HG02970 (cell line): ENCODE results near the gene KLK3.
"Not testable (repeated sequence)": the region's sequence is repeated elsewhere in the genome, so short reads cannot be mapped to it uniquely, and the experiment has no call there.

Source experiments
- ATAC-seq: cut with Tn5 transposase; IDR thresholded peaks from one replicate; pipeline ENCODE4 v1.9.1; 2021; ENCODE audit warnings: mild to moderate bottlenecking, moderate library complexity, moderate number of reproducible peaks; ENCODE audit not compliant: unreplicated experiment, low FRiP score

The KLK3 gene

DNA sequence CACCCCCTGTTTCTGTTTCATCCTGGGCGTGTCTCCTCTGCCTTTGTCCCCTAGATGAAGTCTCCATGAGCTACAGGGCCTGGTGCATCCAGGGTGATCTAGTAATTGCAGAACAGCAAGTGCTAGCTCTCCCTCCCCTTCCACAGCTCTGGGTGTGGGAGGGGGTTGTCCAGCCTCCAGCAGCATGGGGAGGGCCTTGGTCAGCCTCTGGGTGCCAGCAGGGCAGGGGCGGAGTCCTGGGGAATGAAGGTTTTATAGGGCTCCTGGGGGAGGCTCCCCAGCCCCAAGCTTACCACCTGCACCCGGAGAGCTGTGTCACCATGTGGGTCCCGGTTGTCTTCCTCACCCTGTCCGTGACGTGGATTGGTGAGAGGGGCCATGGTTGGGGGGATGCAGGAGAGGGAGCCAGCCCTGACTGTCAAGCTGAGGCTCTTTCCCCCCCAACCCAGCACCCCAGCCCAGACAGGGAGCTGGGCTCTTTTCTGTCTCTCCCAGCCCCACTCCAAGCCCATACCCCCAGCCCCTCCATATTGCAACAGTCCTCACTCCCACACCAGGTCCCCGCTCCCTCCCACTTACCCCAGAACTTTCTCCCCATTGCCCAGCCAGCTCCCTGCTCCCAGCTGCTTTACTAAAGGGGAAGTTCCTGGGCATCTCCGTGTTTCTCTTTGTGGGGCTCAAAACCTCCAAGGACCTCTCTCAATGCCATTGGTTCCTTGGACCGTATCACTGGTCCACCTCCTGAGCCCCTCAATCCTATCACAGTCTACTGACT is at the start of gene KLK3:
KLK3 (plus strand) TSS at position 280 of the 775 bp plus-strand sequence; CDS start at position 321, 41 bp downstream.
- ATAC-seq, result no peak

DNA sequence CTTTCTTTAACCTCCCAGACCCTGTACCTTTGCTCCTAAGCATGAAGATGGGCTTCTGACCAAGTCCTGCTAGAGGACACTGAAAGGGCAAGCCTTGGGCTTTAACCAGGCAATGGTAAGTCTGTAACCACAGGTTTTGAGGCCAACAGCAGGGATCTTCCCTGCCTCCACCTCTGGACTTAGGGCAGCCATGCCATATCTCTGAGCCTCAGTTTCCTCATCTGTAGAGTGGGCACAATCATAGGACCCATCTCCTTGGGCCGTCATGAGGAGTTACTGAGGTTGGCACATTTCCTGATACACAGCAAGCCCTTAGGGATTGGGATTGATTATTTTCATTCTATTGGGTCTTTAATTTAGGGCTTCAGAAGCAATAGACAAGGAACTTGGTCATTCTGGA is 45.9 kb upstream of the KLK3 start:
- no peak for ATAC-seq

DNA sequence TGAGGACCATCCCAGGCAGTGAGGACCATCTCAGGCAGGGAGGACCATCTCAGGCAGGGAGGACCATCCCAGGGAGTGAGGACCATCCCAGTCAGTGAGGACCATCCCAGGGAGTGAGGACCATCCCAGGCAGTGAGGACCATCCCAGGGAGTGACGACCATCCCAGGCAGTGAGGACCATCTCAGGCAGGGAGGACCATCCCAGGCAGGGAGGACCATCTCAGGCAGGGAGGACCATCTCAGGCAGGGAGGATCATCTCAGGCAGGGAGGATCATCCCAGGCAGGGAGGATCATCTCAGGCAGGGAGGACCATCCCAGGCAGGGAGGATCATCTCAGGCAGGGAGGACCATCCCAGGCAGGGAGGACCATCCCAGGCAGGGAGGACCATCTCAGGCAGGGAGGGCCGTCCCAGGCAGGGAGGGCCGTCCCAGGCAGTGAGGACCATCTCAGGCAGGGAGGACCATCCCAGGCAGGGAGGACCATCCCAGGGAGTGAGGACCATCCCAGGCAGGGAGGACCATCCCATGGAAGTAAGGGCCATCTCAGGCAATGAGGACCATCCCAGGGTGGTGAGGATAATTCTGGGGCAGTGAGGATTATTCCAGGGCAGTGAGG is 43.0 kb upstream of the KLK3 start:
- not testable (repeated sequence) for ATAC-seq

DNA sequence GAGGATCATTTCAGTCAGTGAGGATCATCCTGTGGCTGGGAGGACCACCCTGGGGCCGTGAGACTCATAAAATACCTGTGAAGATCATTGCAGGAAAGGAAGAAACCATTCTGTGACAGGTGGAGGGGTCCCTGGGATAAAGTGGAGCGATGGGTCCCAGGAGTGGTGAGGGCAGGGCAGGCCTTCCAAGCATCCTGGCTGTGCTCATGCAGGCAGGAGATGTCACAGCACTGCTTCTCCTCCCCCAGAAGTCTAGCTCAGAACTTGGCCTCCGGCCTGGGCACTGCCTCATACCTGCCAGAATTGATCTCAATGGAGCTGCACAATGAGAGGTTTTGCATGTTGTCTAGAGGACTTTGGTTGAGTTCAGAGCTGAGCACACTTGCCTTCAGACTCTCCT is 42.2 kb upstream of the KLK3 start:
- ATAC-seq, result no peak

DNA sequence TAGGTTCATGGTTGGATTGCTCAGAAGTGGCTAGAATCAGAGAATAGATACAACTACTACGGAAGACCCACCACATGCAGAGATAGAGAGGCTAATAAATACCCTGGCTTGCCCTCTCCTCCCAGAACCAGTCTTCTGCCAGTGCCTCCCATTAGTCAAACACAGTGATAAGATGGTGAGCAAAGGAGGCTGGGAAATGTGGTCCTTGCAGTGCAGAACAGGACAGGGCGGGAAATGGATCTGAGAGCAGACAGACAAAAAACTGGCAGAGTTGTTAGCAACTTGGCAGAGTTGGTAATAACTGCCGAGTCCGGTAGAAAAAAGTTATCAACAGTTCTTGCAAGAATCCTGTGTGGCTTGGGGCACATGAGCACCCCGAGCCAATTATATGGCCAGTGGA is 39.8 kb upstream of the KLK3 start:
- ATAC-seq, result no peak

DNA sequence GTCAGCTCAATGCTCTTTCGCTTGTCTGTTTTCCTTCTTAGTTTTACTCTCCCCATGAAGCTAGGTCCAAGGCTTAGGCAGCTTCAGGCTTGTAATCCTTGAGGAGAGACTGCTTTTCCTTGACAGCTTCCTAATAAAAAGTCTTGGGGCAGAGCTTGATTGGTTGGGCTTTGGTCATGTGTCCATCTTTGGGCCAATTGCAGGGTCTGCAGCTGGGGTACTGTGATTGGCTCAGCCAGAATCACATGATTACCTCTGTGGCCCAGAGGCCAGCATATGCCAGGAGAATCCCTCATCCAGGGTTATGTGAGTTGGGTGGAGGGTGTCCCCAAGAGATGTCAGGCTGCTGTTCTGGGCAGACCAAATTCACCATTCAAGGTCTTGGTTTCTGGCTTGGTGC is 39.3 kb upstream of the KLK3 start:
- ATAC-seq, result no peak

DNA sequence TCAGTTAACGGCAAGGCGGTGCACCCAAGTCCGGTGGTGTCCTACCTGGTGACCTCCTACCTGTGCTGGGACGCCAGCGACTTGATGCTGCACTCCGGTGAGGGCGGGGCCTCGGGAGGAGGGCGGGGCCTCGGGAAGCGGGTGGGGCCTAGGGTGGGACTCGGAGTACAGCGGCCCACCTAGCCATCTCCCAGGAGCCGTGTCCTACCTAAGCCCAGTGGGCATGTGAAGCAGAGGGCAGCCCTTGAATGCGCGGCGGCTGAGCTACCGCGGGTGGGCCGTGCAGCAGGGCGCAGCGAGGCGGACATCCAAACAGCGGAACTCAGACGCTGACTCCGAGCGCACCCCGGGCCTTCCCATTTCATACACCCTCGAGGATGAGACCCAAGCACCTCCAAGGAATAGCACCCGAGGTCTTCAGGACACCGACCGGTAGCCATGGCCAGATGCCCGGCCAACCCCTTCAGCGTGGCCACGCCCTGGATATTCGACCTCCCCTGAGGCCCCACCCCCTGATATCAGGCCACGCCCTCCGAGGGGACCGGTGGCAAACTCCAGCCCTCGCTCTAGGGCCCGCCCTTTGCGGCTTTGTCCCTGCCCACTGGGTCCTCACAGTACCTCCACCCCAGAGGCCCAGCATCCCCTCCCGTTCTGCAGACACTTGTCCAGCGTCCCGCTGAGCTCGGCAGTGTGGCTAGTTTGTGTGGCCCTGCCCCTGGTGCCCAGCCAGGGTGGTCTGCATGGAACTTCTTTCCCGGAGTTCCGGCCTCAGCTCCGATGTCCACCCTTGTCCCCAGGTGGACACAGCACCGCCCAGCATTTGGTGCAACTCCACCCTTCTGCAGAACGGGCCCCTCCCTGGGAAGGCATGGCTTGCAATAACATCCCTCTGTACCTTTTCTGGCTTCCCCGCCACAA is 36.5 kb upstream of the KLK3 start:
- ATAC-seq, result peak; percentile 46

DNA sequence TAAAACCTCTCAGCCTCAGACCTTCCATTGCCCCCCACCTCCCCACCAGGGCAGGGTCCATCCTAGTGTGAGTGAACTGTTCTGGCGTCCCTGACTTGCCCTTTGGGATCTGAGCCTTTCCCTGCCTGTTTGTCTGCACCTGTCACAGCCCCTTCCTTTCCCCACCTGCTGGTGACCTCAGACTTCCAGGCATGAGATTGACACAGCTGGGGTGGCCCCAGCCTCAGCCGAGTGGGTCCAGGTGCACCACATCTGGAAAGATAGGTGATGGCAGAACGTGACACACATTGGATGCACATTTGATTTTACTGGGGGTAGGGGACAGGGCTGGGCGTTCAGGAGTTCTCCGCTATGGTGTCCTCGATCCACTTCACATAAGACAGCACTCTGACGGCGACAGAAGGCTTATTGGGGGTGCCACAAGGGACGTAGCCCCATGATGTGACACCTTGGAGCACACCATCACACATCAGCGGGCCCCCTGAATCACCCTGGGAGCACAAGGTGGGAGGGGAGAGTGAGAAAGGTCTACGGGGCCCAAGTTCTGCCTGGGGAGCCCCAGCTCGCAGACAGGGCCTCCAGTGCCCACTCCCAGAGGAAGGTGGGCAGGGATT is 35.7 kb upstream of the KLK3 start:
- no peak for ATAC-seq

DNA sequence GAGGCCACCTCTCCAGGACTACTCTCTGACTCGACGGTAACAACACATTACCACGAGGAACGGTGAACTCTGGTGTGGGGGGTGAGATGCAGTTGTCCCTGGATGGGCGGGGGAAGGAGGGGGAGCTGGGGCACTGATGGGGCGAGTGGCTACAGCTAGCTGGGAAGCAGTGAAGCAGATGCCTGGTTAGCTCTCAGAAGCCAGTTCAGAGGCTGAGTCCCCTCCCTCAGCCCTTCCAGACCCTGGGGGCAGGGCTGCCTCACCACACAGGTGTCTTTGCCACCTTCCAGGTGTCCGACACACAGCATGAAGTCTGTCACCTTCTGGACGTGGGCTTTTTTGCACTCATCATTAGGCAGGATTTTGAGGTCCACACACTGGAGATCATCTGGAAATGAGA is 35.1 kb upstream of the KLK3 start:
- ATAC-seq, result no peak

DNA sequence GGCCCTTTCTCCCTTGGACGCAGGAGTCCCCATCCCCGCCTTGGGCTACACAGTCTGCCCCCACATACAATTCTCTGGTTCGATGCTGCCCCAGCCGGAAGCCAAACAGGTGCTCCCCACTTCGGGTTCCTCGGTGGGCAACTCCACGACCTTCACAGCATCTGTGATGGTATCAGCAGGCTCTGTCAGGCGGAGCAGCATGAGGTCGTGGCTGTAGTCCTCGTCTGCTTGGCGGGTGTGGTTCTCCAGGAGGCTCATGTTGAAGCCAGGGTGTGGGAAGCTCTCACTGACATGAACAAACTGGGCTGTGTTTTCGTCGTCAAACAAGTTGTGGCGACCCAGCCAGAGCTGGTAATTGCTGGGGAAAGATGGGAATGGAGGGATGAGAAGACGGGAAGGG is 34.6 kb upstream of the KLK3 start:
- no peak for ATAC-seq

DNA sequence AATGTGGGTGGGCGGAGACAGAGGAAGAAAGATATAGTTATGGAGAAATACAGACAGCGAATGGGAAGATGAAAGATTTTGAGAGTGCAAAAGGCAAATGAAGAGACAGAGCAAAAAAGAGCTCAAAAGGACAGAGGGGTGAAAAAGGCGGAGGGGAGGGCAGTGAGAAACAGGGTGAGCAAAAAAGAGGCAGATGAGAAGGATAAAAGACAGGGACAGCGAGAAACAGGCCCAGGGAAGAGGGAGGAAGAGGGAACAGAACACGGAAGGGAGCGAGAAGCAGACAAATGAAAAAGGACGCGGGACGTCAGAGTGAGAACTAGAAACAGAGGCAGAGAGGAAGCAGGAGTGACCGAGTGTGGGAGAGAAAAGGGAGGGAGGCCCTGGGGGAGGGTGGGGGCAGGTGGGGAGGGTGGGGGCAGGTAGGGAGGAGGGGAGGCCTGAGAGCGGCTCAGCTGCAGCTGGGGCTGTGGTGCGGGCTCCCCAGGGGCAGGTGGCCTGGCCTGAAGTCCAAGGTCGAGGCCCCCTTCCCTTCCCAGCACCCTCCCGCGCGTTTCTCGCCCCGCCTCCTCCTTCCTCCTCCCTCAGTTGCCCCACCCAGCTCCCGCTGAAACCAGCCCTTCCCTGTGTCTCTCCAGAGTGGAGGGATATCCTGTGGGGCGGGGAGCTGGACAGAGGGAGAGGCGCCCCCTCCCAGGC is 34.0 kb upstream of the KLK3 start:
- ATAC-seq, result no peak

DNA sequence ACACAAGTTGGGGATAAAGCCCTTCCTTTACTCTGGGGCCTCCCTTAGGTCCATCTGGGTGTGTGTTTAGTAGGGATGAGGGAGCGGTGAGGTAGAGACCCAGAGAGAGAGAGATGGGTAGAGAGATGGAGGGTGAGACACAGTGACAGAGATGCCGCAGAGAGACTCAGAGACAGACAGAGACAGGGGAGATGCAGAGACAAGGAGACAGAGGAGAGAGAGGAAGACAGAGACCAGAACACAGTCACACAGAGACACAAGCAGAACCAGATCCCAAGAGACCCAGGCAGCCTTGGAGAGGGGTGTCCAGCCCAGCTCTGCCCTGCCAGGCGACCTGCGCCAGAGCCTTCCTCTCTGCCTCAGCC is 33.5 kb upstream of the KLK3 start:
- ATAC-seq, result no peak

DNA sequence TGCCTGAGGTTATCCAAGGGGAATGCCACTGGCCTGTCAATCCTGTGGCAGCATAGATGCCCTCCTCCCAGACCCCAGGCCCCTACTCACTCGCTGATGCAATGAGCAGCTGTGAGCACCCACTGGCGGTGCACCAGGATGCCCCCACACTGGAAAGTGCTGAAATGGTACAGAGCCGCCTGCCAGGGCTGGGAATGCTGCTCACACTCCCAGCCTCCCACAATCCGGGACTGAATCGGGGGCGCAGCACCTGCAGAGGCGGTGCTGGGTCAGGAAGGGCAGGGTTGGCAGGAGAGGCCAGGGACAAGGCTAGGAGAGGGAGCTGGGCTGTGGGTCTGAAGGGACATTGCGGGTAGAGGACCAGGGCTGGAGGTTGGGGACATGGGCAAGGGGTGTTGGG is 33.1 kb upstream of the KLK3 start:
- ATAC-seq, result no peak

DNA sequence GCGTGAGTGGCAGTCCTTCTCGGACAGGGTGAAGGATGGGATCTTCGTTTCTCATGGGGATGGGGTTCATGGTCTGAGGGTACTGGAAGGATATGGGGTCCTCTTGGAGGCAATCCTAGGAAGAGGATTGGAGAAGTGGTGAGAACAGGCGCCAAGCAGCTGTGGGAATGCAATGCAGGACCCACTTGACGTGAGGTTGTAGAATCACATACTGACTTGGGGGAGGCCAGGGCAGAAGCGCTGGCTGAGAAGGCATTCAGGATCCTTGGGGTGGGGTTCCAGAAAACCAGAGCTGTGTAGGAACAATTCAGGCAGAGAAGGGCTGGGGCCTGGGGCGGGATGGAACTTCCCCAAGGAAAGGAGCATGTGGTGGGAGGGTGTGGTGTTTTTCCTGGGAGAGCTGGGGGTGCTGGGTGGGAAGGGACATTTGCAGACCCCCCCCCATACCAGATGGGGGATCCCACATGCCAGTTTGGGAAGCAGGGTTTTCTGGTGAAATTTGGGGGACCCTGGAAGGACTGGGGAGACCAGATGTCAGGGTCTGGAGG is 32.0 kb upstream of the KLK3 start:
- no peak for ATAC-seq

DNA sequence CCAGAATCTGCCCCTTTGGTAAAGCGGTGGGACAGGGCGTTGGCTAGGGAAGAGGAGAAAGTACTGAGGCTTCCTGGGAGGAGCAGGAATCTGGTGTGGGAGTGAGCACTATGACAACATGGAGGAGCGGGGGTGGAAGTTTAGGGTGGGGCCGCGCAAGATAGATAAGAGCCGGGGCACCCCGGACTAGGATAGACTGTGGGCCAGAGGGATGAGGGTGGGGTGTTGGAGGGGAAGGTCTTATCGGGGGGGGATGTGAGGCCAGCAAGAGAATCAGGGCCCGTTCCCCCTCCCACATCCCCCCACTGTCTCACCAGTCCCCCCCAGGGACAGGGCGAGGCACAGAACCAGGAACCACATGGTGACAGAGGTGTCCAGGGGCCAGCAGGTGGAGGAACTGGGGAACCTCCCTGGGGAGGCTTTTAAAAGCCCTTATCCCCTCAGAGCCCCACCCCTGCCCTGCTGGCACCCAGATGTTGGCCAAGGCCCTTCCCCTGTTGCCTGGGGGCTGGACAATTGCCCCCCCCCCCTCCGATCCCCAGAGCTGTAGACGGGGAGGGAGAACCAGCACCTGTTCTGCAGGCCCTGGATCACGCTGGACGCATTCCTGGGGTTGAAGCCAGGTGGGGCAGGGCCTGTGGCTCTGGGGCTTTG is 31.2 kb upstream of the KLK3 start, which contains the start of gene KLK1:
KLK1 (minus strand) TSS at position 399 of the 654 bp plus-strand sequence; CDS start at position 360, 39 bp downstream.
- ATAC-seq, result no peak

DNA sequence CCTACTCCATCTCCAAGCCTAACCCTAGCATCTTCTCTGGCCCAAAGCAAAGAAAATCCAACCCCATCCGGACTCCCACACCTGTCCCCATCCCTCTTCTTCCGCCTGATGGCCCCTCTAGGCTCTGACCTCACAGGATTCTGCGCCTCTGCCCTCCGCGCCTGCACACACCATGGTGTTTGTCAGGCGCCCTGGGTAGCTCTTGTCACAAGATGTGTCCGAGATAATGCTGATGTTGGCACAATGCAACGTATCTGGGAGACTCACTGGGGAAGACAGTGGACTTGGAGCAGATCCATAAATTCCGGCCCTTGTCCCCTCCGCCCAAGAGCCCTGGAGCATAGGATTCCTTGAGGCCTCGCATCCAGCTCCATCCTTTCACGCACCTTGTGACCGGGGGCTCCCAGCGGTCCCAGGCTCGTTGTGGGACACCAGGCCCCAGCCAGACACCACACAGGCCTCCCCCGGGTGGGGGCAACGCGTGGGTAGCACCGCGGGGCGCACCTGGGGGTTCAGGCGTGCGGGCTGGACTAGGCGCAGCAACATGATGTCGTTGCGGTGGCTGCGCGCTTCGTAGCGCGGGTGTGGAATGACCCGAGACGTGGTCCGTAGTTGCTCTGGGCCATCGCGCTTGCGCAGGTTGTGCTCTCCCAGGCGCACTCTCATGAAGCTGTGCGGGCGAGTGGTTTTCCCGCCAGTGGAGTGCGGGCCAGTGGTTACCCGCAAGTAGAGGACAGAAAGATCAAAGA is 28.0 kb upstream of the KLK3 start:
- ATAC-seq, result no peak

DNA sequence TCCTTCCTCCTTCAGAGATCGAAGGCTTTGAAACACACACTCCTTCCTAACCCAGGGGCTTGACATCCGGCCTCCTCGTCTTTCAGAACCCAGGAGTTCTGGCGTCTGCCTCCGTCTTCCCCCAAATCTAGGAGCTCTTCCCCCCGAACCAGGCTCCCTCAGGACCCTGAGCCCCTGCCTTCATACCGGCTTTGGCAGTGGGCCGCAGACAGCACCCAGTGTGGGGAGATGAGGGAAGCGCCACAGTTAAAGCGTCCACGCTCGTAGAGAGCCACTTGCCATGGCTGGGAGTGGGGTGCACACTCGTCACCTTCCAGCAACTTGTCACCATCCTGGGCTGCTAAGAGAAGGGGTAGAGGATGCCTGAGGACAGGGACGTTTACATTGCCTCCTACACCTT is 27.2 kb upstream of the KLK3 start:
- ATAC-seq, result no peak

DNA sequence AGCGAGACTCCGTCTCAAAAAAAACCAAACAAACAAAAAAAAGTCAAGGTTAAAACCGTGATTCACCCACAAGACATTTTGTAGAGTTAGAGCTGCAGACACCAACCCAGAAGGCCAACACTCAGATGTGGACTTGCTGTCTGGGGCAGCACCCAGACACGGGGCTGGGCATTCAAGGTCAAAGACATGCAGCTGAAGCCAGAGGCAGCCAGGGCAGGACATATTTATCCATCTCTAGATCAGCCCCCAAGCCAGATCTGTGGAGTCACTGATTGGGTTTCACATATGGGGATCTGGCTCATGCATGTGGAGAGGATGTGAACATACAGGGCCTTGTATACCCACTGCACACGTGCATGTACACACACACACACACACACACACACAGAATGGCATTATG is 24.9 kb upstream of the KLK3 start:
- no peak for ATAC-seq
